Measurements from ENCODE around the gene DUSP3.

DNA sequence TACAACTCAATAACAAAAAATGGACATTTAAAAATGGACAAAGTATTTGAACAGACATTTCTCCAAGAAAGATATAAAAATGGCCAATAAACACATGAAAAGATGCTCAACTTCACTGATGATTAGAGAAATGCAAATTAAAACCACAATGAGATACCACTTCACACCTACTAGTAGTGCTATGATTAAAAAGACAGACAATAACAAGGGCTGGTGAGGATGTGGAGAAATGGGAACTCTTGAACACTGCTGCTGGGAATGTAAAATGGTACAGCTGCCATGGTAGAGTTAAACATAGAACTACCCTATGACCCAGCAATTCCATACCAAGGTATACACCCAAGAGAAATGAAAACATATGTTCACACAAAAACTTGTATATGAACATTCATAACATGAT, 26.3 kb upstream of the DUSP3 start:
- no peak for TF ChIP-seq POLR2A (IDR thresholded peaks at IDR 0.05)
- TF ChIP-seq, protein P1, sequence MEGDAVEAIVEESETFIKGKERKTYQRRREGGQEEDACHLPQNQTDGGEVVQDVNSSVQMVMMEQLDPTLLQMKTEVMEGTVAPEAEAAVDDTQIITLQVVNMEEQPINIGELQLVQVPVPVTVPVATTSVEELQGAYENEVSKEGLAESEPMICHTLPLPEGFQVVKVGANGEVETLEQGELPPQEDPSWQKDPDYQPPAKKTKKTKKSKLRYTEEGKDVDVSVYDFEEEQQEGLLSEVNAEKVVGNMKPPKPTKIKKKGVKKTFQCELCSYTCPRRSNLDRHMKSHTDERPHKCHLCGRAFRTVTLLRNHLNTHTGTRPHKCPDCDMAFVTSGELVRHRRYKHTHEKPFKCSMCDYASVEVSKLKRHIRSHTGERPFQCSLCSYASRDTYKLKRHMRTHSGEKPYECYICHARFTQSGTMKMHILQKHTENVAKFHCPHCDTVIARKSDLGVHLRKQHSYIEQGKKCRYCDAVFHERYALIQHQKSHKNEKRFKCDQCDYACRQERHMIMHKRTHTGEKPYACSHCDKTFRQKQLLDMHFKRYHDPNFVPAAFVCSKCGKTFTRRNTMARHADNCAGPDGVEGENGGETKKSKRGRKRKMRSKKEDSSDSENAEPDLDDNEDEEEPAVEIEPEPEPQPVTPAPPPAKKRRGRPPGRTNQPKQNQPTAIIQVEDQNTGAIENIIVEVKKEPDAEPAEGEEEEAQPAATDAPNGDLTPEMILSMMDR (IDR thresholded peaks at IDR 0.05): no peak
- no peak for TF ChIP-seq POLR2AphosphoS5 (IDR thresholded peaks at IDR 0.05)
- TF ChIP-seq EP300 (IDR thresholded peaks at IDR 0.05): no peak
